Kidney epithelial cell (primary cell): ENCODE data around the gene SURF1. TPM values are rescaled to one million over a fixed set of nuclear protein-coding genes. Genes with fewer than 3 reads are reported as not detected.

ENCODE experiments used
- DNase-seq: peaks from one replicate; pipeline ENCODE4 v3.0.0-alpha.2; 2010; ENCODE audit warnings: low read depth
- H3K27me3 ChIP-seq: 2 replicates; pipeline ENCODE4 v1.6.0; 2011; ENCODE audit warnings: low read length; ENCODE audit not compliant: control insufficient read depth, insufficient read depth
- H3K36me3 ChIP-seq: 2 replicates; pipeline ENCODE4 v1.5.1; 2011; ENCODE audit warnings: low read length; ENCODE audit not compliant: control insufficient read depth, insufficient read depth
- H3K4me3 ChIP-seq: 2 replicates; pipeline ENCODE4 v1.5.1; 2011; ENCODE audit warnings: low read depth, mild to moderate bottlenecking, control low read depth, low read length
- total RNA-seq: library from RNA; depleted of rRNA; stranded (reverse); fragments of >200 nt; gene quantifications from 2 replicates; pipeline ENCODE4 v1.2.3, GENCODE V29; 2015
- TF ChIP-seq, protein P1 (sequence below): IDR thresholded peaks from 2 replicates; pipeline ENCODE4 v1.5.1; 2011; ENCODE audit warnings: mild to moderate bottlenecking, moderate library complexity, low read length, control low read depth, inconsistent platforms; ENCODE audit not compliant: insufficient read depth, poor library complexity, severe bottlenecking

The SURF1 gene
- total RNA-seq, 1 donor from 2014 or later = 39.2 TPM

DNA sequence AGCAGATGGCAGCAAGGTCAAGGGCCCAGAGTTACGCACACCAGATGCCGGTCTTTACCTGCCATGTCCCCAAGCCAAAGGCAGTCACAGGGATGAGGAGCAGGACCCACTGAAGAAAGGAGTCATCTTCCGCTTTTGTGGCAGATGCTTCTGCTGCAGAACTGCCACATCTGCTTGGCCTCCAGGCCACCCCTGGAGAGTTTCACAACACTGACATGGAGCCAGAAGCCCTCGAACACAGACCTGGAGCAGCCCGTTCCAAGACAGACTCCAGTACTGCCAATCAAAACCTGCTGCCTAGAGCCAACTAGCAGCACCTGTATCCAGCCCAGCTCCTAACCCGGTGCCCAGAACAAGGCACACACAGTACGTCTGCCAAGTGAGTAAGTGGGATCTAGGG is 1.5 kb downstream of the SURF1 start:
- H3K27me3 ChIP-seq = no peaks in the 10 kb centered on the region
- DNase-seq = no peak
- H3K4me3 ChIP-seq = no peak overlapping the region
- peaks cover 8% of the 10 kb centered on the region for H3K36me3 ChIP-seq
- TF ChIP-seq, protein P1, sequence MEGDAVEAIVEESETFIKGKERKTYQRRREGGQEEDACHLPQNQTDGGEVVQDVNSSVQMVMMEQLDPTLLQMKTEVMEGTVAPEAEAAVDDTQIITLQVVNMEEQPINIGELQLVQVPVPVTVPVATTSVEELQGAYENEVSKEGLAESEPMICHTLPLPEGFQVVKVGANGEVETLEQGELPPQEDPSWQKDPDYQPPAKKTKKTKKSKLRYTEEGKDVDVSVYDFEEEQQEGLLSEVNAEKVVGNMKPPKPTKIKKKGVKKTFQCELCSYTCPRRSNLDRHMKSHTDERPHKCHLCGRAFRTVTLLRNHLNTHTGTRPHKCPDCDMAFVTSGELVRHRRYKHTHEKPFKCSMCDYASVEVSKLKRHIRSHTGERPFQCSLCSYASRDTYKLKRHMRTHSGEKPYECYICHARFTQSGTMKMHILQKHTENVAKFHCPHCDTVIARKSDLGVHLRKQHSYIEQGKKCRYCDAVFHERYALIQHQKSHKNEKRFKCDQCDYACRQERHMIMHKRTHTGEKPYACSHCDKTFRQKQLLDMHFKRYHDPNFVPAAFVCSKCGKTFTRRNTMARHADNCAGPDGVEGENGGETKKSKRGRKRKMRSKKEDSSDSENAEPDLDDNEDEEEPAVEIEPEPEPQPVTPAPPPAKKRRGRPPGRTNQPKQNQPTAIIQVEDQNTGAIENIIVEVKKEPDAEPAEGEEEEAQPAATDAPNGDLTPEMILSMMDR = no peak

DNA sequence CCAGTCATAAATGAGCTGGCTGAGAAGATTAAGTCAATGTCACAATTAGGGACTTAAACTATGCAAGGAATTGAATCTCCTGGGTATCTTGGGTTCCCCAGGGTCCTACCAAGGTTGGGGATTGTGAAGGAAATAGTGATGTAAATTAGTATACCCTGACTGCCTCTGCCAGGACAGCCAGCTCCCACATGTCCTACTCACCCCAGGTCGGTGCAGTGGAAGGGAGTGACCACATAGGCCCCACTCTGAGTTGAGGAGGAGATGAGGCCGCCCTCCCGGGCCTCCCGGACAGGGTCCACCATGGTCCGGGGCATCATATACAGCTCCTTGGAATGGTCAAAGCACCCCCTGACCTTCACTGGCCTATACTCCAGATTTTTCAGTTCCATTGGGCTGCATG is 2.7 kb downstream of the SURF1 start:
- no peak overlapping the region for H3K4me3 ChIP-seq
- no peaks in the 10 kb centered on the region for H3K27me3 ChIP-seq
- TF ChIP-seq, protein P1 = no peak
- DNase-seq = no peak
- peaks cover 10% of the 10 kb centered on the region for H3K36me3 ChIP-seq

DNA sequence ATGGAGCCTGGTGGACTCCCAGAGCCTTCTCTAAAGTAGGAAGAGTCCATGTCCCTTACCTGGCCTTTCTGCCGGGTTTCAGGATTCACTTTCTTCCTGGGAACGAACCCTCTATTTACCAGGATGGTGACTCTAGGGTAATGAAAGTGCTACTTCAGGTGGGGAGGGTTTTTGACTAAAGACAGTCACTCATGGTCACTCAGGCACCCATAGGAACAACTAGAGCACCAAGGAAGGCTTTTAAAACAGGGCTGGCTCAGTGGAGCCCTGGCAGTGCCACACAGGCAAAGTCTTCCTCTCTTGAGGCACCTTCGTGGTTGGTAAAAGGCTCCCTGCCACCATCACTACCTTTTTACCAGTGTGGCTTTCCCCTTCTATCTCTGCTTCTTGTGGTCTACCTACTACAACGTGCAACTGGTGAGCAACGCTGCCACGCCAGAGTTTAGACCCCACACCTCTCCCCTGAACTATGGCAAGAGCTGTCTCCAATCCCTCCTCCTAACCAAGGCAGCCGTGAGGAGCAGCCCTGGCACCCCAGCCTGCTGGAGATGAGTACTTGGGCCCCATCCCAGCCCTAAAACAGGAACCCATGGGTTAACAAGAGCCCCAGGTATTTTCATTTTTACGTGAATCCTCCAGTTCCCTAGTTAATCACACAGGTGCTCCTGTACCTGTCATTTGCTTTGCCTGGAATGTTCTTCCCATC is 3.5 kb downstream of the SURF1 start:
- DNase-seq = no peak
- Histone ChIP-seq H3K4me3 (no peak overlapping the region), H3K27me3 (no peaks in the 10 kb centered on the region), H3K36me3 (peaks cover 10% of the 10 kb centered on the region)
- TF ChIP-seq, protein P1 = no peak

DNA sequence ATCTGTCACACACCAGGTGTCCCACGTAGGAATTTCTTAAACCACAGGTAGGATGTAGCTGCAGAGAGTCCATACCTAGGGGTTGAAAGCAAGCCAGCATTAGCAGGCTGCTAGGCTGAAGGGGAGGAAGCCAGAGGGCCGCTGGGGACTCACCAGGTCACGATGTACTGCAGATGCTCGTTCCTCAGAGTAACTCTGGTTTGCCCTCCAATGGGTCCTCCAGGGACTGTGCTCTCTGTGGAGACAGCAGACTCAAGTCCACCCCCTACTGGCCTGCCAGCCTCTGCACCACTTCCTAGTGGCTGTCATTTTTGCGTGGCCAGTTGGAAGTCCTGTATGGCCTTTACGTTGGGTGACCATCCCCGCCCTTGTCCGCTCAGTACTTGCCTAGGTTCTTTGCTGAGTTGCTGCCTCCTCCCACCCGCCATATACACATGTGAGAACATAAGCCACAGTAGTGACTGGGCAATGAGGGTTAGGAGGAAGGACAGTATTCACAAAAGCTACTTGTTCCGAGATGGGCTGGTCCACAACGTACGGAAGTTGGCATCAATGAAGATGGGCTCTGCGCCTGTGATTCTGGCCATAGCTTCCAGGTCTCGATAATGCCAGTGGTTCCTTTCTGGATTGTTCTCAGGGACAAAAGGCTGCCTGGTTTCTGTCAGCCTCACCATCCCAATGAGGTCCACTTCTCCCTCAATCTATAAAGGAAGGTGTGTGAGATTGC is 4.2 kb downstream of the SURF1 start:
- no peaks in the 10 kb centered on the region for H3K27me3 ChIP-seq
- peaks cover 10% of the 10 kb centered on the region for H3K36me3 ChIP-seq
- H3K4me3 ChIP-seq = no peak overlapping the region
- no peak for DNase-seq
- TF ChIP-seq, protein P1 = peak; percentile 67

DNA sequence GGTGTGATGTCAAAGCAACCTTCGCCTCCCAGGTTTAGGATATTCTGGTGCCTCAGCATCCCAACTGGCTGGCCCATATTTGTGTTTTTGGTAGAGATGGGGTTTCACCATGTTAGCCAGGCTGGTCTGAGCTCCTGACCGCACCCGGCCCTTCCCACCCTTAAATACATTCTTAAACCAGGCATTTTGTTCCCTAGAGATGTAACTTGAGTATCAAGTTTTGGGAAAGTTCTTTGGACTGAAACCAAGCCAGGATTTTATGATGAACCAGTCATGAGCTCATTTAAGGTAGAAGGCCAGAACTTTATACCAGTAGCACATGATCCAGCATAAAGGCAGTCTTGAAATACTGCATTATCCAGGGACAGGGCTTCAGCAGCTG is 4.8 kb downstream of the SURF1 start:
- Histone ChIP-seq H3K4me3 (no peak overlapping the region), H3K27me3 (no peaks in the 10 kb centered on the region), H3K36me3 (peaks cover 10% of the 10 kb centered on the region)
- no peak for DNase-seq
- TF ChIP-seq, protein P1 = no peak
